Suprapubic skin (tissue), 4 donors: ENCODE measurements around the gene CCDC92B. TPM values are rescaled to one million over a fixed set of nuclear protein-coding genes. Genes with fewer than 3 reads are reported as not detected.

Source experiments
- DNase-seq, 2 donors: peaks; one replicate each; pipeline ENCODE4 v3.0.0-alpha.2; 2019; ENCODE audit warnings: low spot score in 2 of 2
- H3K27ac ChIP-seq: fragments of 200-600 bp; sonication (generic); one replicate; pipeline ENCODE4 v1.5.1; 2019
- H3K27me3 ChIP-seq: fragments of 200-600 bp; sonication (generic); one replicate; pipeline ENCODE4 v1.5.1; 2019
- H3K36me3 ChIP-seq: fragments of 200-600 bp; sonication (generic); one replicate; pipeline ENCODE4 v1.5.1; 2019
- H3K4me1 ChIP-seq: fragments of 200-600 bp; sonication (generic); one replicate; pipeline ENCODE4 v1.5.1; 2019
- H3K4me3 ChIP-seq: fragments of 200-600 bp; sonication (generic); one replicate; pipeline ENCODE4 v1.5.1; 2019; ENCODE audit warnings: mild to moderate bottlenecking
- H3K9me3 ChIP-seq: fragments of 200-600 bp; sonication (generic); one replicate; pipeline ENCODE4 v1.5.1; 2019
- EP300 ChIP-seq: sonication (generic); formaldehyde crosslinking; IDR thresholded peaks from one replicate; pipeline ENCODE4 v1.6.1; 2017; ENCODE audit warnings: antibody characterized with exemption
- POLR2A ChIP-seq, 2 donors: fragments of 450-650 bp; IDR thresholded peaks; one replicate each; pipeline ENCODE4 v1.6.1; 2017; ENCODE audit warnings: antibody characterized with exemption in 2 of 2, mild to moderate bottlenecking in 2 of 2, moderate library complexity in 2 of 2
- POLR2AphosphoS5 ChIP-seq, 3 donors: sonication (generic); formaldehyde crosslinking; IDR thresholded peaks; one replicate each; pipeline ENCODE4 v1.6.1; 2017; ENCODE audit warnings: antibody characterized with exemption in 3 of 3
- WGBS: methylation state at CpG from one replicate; pipeline ENCODE4 v1.1.5; 2018; 5-methylcytosine and 5-hydroxymethylcytosine counted together
- total RNA-seq, 4 donors: library from RNA; depleted of rRNA; stranded (reverse); fragments of >200 nt; gene quantifications; one replicate each; pipeline ENCODE4 v1.1.0, GENCODE V29; 2016
- TF ChIP-seq, protein P1 (sequence below), 2 donors: fragments of 200-600 bp in 1 of 2; fragments of 450-650 bp in 1 of 2; sonication (generic) in 1 of 2; IDR thresholded peaks; one replicate each; pipeline ENCODE4 v1.5.1; 2016 to 2019; ENCODE audit warnings: antibody characterized with exemption in 2 of 2, mild to moderate bottlenecking in 1 of 2, moderate library complexity in 1 of 2

Gene CCDC92B
- total RNA-seq, 4 donors from 2014 or later, result 0.42 to 1.6 (median 0.84) TPM

DNA sequence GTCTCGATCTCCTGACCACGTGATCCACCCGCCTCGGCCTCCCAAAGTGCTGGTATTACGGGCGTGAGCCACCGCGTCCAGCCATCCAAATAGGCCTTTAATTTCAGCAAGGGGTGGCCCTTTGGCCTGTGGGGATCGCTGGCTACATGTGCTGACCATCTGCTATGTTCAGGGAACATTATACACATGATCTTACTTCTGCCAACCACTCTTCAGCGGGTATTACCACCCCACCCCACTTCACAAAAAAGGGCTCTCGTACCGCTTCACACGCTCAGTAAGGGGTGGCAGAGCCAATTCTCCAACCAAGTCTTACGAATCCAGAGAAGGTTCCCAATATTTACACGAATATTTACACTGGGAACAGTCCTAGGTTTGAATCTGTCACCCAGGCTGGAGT lies 11.8 kb downstream of the CCDC92B start:
- no peak overlapping the region for H3K27ac ChIP-seq
- TF ChIP-seq POLR2A (IDR thresholded peaks at IDR 0.05), result no peak
- TF ChIP-seq, protein P1, sequence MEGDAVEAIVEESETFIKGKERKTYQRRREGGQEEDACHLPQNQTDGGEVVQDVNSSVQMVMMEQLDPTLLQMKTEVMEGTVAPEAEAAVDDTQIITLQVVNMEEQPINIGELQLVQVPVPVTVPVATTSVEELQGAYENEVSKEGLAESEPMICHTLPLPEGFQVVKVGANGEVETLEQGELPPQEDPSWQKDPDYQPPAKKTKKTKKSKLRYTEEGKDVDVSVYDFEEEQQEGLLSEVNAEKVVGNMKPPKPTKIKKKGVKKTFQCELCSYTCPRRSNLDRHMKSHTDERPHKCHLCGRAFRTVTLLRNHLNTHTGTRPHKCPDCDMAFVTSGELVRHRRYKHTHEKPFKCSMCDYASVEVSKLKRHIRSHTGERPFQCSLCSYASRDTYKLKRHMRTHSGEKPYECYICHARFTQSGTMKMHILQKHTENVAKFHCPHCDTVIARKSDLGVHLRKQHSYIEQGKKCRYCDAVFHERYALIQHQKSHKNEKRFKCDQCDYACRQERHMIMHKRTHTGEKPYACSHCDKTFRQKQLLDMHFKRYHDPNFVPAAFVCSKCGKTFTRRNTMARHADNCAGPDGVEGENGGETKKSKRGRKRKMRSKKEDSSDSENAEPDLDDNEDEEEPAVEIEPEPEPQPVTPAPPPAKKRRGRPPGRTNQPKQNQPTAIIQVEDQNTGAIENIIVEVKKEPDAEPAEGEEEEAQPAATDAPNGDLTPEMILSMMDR (IDR thresholded peaks at IDR 0.05), result no peak
- TF ChIP-seq POLR2AphosphoS5 (IDR thresholded peaks at IDR 0.05), result no peak
- no peak for TF ChIP-seq EP300
- H3K27me3 ChIP-seq, result peaks cover 3% of the 10 kb centered on the region
- H3K4me1 ChIP-seq, result no peaks in the 10 kb centered on the region
- WGBS, result 90% methylated on average over 15 of the region's 15 CpGs
- no peak for DNase-seq
- no peak overlapping the region for H3K4me3 ChIP-seq
- no peaks in the 10 kb centered on the region for H3K36me3 ChIP-seq
- no peaks in the 10 kb centered on the region for H3K9me3 ChIP-seq

DNA sequence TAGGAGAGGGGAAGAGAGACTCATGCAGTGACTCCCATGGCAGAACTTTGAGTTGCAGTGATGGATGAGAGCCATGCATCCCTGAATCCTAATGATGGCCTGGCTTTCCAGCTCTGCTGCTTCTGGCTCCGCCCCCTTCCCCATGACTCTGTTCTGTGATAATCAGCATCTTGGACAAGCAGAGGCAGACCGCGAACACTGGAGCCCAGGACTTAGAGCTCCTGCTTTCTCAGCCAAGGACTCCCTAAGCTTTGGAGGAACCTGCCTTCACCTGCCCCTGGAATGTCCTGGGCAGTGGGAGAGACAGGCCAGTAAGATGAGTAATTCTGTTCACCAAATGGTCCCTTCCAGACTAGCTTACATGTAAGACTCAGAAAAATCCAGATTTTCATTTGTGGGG lies 12.5 kb downstream of the CCDC92B start:
- Histone ChIP-seq H3K4me1 (no peaks in the 10 kb centered on the region), H3K27ac (no peak overlapping the region), H3K36me3 (no peaks in the 10 kb centered on the region), H3K27me3 (peaks cover 3% of the 10 kb centered on the region), H3K9me3 (no peaks in the 10 kb centered on the region), H3K4me3 (no peak overlapping the region)
- TF ChIP-seq POLR2AphosphoS5 (IDR thresholded peaks at IDR 0.05), result no peak
- WGBS, result 58% methylated on average over 3 of the region's 3 CpGs
- no peak for DNase-seq

DNA sequence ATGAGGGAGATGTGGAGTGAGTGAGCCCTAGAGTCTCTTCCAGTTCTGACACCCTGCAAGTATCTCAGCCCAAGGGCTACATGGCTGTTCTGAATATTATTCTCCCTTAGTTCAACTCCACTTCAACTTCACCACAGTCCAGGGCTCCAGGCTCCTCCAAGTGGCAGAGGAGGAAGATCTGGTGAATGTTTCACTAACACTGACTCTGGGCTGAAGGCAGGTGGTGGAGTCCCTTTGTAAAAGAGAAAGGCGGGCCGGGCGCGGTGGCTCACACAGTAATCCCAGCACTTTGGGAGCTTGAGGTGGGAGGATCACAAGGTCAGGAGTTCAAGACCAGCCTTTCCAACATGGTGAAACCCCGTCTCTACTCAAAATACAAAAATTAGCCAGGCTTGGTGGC lies 13.6 kb downstream of the CCDC92B start:
- H3K36me3 ChIP-seq, result no peaks in the 10 kb centered on the region
- peaks cover 10% of the 10 kb centered on the region for H3K27me3 ChIP-seq
- H3K27ac ChIP-seq, result no peak overlapping the region
- TF ChIP-seq, protein P1 (IDR thresholded peaks at IDR 0.05), result no peak
- TF ChIP-seq POLR2AphosphoS5 (IDR thresholded peaks at IDR 0.05), result no peak
- no peak for TF ChIP-seq POLR2A (IDR thresholded peaks at IDR 0.05)
- no peak for TF ChIP-seq EP300
- H3K4me1 ChIP-seq, result no peaks in the 10 kb centered on the region
- no peak overlapping the region for H3K4me3 ChIP-seq
- WGBS, result 90% methylated on average over 5 of the region's 5 CpGs
- H3K9me3 ChIP-seq, result no peaks in the 10 kb centered on the region
- no peak for DNase-seq

DNA sequence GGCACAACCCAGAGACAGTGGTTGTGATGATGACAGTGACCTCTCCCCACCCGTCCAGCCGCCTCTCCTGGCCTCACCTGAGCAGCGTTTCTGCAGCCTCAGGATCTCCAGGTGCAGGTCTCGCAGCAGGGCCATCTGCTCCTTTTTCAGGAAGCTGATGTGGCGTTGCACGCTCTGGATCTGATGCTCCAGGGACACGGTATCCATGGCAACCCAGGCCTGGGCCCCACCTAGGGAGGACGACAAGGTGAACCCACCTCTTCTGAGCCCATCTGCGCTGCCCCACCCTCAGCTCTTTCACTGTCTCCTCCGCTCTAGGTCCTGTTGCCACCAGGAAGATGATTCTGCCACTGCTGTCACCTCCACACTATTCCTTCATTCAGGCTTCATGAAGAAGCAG lies 14.5 kb downstream of the CCDC92B start:
- Histone ChIP-seq H3K4me3 (no peak overlapping the region), H3K27me3 (peaks cover 10% of the 10 kb centered on the region), H3K4me1 (no peaks in the 10 kb centered on the region), H3K9me3 (no peaks in the 10 kb centered on the region), H3K36me3 (no peaks in the 10 kb centered on the region), H3K27ac (no peak overlapping the region)
- TF ChIP-seq EP300 (no peak), POLR2AphosphoS5 (IDR thresholded peaks at IDR 0.05) (no peak), POLR2A (IDR thresholded peaks at IDR 0.05) (no peak)
- TF ChIP-seq, protein P1 (IDR thresholded peaks at IDR 0.05), result no peak
- WGBS, result 76% methylated on average over 10 of the region's 10 CpGs
- no peak for DNase-seq

DNA sequence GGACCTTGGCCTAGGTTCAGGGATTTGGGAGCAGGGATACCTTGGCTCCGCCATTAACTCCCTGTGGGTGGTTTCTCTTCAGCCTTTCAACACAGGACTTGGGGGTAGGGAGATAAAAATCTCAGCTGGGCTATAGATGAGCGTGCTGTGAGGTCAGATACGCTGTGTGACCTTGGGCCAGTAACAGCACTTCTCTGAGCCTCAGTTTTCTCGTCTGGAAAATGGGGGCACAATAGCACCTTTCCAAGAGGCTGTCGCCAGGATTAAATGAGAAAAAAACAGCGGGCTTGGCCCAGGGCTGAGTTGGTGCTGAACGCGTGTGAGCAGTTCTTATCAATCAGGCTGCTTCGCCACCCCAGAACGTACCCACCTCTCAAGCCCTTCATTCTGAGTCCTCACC lies 17.6 kb downstream of the CCDC92B start:
- peaks cover 15% of the 10 kb centered on the region for H3K27me3 ChIP-seq
- H3K4me1 ChIP-seq, result no peaks in the 10 kb centered on the region
- no peak overlapping the region for H3K4me3 ChIP-seq
- 80% methylated on average over 10 of the region's 10 CpGs for WGBS
- H3K27ac ChIP-seq, result no peak overlapping the region
- no peaks in the 10 kb centered on the region for H3K9me3 ChIP-seq
- H3K36me3 ChIP-seq, result no peaks in the 10 kb centered on the region
- TF ChIP-seq POLR2AphosphoS5 (IDR thresholded peaks at IDR 0.05) (no peak), EP300 (no peak), POLR2A (IDR thresholded peaks at IDR 0.05) (no peak)
- TF ChIP-seq, protein P1 (IDR thresholded peaks at IDR 0.05), result no peak
- no peak for DNase-seq

DNA sequence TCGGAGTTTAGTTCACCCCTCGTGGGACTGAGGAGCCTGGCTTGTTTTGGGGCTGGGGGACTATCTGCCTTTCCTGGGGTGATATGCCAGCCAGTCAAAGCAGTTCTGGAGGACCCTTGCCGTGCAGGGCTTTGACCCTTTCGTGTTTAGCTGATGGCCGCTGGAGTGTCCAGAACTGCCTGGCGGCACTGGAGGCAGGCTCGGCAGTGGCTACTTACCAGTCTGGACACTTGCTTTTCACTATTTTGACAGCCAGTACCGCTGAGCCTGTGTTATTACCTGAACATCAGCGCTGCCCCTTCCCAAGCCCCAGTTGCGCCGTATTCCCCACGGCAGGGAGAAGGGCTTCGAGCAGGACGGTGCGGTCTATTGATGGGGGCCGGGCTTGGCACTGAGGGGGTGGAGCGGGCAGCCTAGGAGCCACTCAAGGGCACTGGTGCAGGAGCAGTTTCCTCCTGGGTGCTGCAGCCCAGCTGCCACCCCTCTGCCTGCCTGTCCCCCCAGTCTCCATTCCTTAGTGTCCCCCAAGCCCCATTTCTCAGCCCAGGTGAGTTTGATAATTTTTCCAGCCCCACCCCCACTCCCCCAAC lies 18.6 kb downstream of the CCDC92B start:
- H3K27ac ChIP-seq, result no peak overlapping the region
- peaks cover 22% of the 10 kb centered on the region for H3K27me3 ChIP-seq
- no peaks in the 10 kb centered on the region for H3K36me3 ChIP-seq
- 82% methylated on average over 15 of the region's 17 CpGs for WGBS
- H3K9me3 ChIP-seq, result no peaks in the 10 kb centered on the region
- no peak for DNase-seq
- no peak for TF ChIP-seq EP300
- no peak for TF ChIP-seq POLR2A (IDR thresholded peaks at IDR 0.05)
- no peak for TF ChIP-seq POLR2AphosphoS5 (IDR thresholded peaks at IDR 0.05)
- TF ChIP-seq, protein P1 (IDR thresholded peaks at IDR 0.05), result no peak
- no peaks in the 10 kb centered on the region for H3K4me1 ChIP-seq
- no peak overlapping the region for H3K4me3 ChIP-seq
